Astrocyte (in vitro differentiated cells and primary cell): Measurements from ENCODE around the gene SORL1.

Experiments used
- CTCF ChIP-seq: IDR thresholded peaks from 2 replicates; pipeline ENCODE4 v1.5.1; 2011; ENCODE audit warnings: low read depth, mild to moderate bottlenecking, inconsistent platforms, low read length, moderate library complexity; ENCODE audit not compliant: insufficient read depth
- EZH2 ChIP-seq: IDR thresholded peaks from 2 replicates; pipeline ENCODE4 v1.6.1; 2012; ENCODE audit warnings: mild to moderate bottlenecking, low read length, inconsistent platforms; ENCODE audit not compliant: insufficient read depth

GRCh38 chr11:121467965-121468364 is 15.9 kb downstream of the SORL1 start:
- TF ChIP-seq CTCF (no peak), EZH2 (no peak)
